ENCODE results near the gene LNPEP.

The LNPEP gene

DNA sequence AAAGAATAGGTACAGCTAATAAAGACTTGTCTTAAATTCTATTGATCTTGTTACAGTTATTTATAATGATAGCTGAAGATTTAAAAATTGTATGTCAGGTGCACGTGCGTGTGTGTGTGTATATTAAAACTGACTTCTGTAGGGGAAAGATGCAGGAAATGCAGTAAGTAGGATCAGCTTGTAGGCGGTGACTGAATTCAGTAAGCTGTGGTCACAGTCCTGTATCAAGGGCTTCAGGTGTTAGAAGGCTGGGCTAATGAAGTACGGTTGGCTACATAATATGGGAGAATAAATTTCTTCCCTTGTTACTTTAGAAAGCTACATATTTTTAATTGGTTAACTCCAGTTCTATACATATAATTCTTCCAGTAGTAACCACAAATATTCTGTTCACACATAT lies 54.2 kb downstream of the LNPEP start:
- no peaks in the 10 kb centered on the region for H3K4me1 ChIP-seq
- peaks cover 75% of the 10 kb centered on the region for H3K36me3 ChIP-seq
- H3K9ac ChIP-seq: no peak overlapping the region
- no peak overlapping the region for H3K27ac ChIP-seq
- H3K4me2 ChIP-seq: no peak overlapping the region
- H3K9me3 ChIP-seq: peaks cover 7% of the 10 kb centered on the region; the same call in 1 of the 2 replicates
- no peak for TF ChIP-seq Cebpa-rat (IDR thresholded peaks at IDR 0.05)
- H4K20me1 ChIP-seq: 0 out of 2 replicates have a peak, but pooled peaks cover 7% of the 10 kb centered on the region
- no peaks in the 10 kb centered on the region for H3K27me3 ChIP-seq
- H3K4me3 ChIP-seq: no peak overlapping the region

DNA sequence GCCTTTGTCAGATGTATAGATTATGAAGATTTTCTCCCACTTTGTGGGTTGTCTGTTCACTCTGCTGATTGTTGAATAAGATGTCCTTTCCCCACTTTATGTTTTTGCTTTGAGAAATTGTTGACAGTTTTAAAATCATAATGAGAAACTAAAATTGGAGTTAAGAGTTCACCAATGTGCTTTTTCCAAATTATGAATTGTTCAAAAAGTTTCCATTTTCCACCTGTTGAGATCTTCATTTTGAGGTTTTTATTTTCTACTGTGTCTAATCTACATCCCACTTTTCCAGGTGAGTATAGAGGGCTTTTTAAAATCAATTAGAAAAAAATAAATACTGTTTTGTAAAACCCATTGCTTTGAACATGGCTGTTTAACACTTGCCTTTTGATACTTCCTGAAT lies 55.8 kb downstream of the LNPEP start:
- no peaks in the 10 kb centered on the region for H3K27me3 ChIP-seq
- TF ChIP-seq Cebpa-rat (IDR thresholded peaks at IDR 0.05): no peak
- H4K20me1 ChIP-seq: no peaks in the 10 kb centered on the region
- H3K9ac ChIP-seq: no peak overlapping the region
- no peaks in the 10 kb centered on the region for H3K4me1 ChIP-seq
- H3K4me2 ChIP-seq: no peak overlapping the region
- no peak overlapping the region for H3K27ac ChIP-seq
- H3K4me3 ChIP-seq: no peak overlapping the region
- H3K36me3 ChIP-seq: peaks cover 62% of the 10 kb centered on the region
- peaks cover 7% of the 10 kb centered on the region; the same call in 1 of the 2 replicates for H3K9me3 ChIP-seq

DNA sequence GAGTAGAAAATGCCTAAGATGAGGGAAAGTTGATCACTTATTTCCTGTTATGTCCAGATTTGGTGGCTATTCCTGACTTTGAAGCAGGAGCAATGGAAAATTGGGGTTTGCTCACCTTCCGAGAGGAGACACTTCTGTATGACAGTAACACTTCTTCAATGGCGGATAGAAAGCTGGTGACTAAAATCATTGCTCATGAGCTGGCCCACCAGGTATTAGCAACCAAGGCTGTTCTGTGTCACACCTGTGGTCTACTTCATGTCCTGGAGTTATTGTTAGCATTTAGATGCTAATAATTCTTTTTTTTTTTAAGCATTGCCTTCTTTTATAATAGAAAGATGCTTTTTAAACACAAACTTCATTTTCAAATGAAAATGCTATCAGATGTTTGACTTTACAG lies 57.9 kb downstream of the LNPEP start:
- H3K4me1 ChIP-seq: no peaks in the 10 kb centered on the region
- no peaks in the 10 kb centered on the region for H4K20me1 ChIP-seq
- H3K9ac ChIP-seq: no peak overlapping the region
- H3K27ac ChIP-seq: no peak overlapping the region
- H3K4me3 ChIP-seq: no peak overlapping the region
- no peaks in the 10 kb centered on the region for H3K27me3 ChIP-seq
- H3K4me2 ChIP-seq: no peak overlapping the region
- H3K36me3 ChIP-seq: peaks cover 58% of the 10 kb centered on the region
- no peak for TF ChIP-seq Cebpa-rat (IDR thresholded peaks at IDR 0.05)
- H3K9me3 ChIP-seq: peaks cover 7% of the 10 kb centered on the region; the same call in 1 of the 2 replicates

DNA sequence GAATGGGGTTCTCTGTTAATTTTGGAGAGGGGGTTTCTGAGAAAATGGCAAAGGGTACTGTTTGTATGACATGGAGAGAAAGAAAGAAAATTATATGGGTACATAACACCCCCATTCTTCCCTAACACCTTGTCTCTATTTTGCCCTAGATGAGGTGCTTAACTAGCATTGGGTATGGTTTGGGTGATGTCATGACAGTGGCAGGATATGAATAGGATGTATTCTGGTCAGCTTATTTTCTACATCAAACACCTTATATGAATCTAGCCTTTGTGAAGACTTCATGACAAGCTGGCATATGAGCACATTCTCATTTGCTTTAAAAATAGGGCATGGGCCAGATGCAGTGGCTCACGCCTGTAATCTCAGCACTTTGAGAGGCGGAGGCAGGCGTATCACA lies 58.6 kb downstream of the LNPEP start:
- Histone ChIP-seq H3K9ac (no peak overlapping the region), H3K4me2 (no peak overlapping the region), H3K9me3 (peaks cover 7% of the 10 kb centered on the region; the same call in 1 of the 2 replicates), H3K36me3 (peaks cover 61% of the 10 kb centered on the region), H3K4me1 (no peaks in the 10 kb centered on the region), H4K20me1 (no peaks in the 10 kb centered on the region), H3K27ac (no peak overlapping the region), H3K4me3 (no peak overlapping the region), H3K27me3 (no peaks in the 10 kb centered on the region)
- no peak for TF ChIP-seq Cebpa-rat (IDR thresholded peaks at IDR 0.05)

DNA sequence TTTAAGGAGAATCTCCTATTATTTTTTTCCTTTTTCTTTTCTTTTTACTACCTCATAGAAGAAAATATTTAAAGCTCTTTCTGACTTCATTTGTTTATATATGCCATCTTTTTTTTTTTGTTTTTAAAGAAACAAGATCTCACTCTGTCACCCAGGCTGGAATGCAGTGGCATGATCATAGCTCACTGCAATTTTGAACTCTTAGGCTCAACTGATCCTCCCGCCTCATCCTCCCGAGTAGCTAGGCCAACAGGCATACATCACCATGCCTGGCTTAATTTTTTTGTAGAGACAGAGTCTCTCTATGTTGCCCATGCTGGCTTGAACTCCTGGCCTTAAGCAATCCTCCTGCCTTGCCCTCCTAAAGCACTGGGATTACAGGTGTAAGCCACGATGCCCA lies 59.5 kb downstream of the LNPEP start:
- Histone ChIP-seq H3K9ac (no peak overlapping the region), H3K27me3 (no peaks in the 10 kb centered on the region), H4K20me1 (no peaks in the 10 kb centered on the region), H3K27ac (no peak overlapping the region), H3K9me3 (peaks cover 7% of the 10 kb centered on the region; the same call in 1 of the 2 replicates), H3K4me1 (no peaks in the 10 kb centered on the region), H3K4me2 (no peak overlapping the region), H3K4me3 (no peak overlapping the region), H3K36me3 (peaks cover 61% of the 10 kb centered on the region)
- no peak for TF ChIP-seq Cebpa-rat (IDR thresholded peaks at IDR 0.05)

DNA sequence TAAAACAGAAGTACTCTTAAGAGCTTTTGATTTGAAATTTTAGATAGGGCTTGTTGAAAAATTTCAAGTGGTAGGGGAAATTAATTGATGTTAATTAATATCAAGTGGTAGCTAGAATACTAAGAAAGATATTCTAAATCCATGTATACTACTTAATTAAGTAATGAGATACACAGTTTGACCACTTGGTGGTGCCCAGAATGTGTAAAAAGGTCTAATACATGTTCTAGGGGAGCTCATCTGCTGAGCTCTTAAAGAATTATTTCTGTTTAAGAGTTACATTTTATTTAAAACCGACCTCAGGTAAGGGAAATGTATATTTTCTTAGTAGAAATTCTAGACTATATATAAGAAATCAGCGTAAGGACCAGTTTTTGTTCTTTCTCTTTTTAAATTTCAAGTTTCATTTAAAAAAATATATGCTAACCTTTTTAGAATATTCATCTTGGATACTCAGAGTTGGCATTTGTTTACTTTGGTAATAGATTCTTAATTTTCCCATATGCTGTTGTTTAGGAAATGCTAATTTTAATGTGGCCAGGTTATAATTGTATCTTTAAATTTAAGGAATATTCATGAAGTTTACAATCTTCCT lies 61.5 kb downstream of the LNPEP start:
- H3K9ac ChIP-seq: no peak overlapping the region
- H3K27me3 ChIP-seq: no peaks in the 10 kb centered on the region
- TF ChIP-seq Cebpa-rat (IDR thresholded peaks at IDR 0.05): no peak
- no peak overlapping the region for H3K4me3 ChIP-seq
- no peak overlapping the region for H3K4me2 ChIP-seq
- H3K4me1 ChIP-seq: no peaks in the 10 kb centered on the region
- no peaks in the 10 kb centered on the region for H4K20me1 ChIP-seq
- H3K9me3 ChIP-seq: no peaks in the 10 kb centered on the region
- no peak overlapping the region for H3K27ac ChIP-seq
- H3K36me3 ChIP-seq: peaks cover 63% of the 10 kb centered on the region

DNA sequence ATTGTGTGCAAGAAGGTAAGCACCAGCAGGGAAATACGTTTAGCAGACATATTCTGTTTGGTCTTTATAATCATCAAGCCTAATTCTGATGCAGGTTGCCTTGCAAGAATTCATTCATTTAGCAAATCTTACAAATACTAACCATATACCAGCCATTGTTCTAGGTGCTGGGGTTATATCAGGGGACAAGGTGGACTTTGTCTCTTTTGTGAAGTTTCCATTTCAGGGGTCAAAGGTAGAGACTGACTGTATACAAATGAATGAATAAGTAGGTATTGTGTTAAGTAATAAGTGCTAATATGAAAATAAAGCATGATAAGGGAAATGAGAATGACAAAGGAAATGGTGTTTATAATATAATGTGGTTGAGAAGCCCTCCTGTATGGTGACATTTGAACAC lies 64.0 kb downstream of the LNPEP start:
- H3K27ac ChIP-seq: no peak overlapping the region
- H3K9me3 ChIP-seq: no peaks in the 10 kb centered on the region
- no peak for TF ChIP-seq Cebpa-rat (IDR thresholded peaks at IDR 0.05)
- peaks cover 67% of the 10 kb centered on the region for H3K36me3 ChIP-seq
- no peak overlapping the region for H3K4me2 ChIP-seq
- no peaks in the 10 kb centered on the region for H4K20me1 ChIP-seq
- H3K4me3 ChIP-seq: no peak overlapping the region
- no peaks in the 10 kb centered on the region for H3K27me3 ChIP-seq
- no peaks in the 10 kb centered on the region for H3K4me1 ChIP-seq
- H3K9ac ChIP-seq: no peak overlapping the region

DNA sequence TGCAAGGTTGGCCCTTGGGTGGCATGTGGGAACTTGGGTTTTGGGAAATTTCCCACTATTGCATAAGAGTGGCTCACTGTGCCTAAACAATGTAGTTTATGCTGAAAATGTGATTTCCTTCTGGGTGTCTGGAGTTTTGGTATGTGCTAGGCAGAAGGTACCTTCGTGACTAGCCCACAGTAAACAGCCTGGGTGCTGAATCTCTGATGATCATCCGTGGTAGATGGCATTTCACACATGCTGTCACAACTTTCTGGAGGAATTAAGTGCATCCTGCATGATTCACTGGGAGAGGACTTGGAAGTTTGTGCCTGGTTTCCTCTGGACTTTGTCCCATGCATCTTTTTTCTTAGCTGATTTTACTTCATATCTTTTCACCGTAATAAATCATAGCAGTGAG lies 64.5 kb downstream of the LNPEP start:
- no peak overlapping the region for H3K27ac ChIP-seq
- no peaks in the 10 kb centered on the region for H4K20me1 ChIP-seq
- no peaks in the 10 kb centered on the region for H3K9me3 ChIP-seq

DNA sequence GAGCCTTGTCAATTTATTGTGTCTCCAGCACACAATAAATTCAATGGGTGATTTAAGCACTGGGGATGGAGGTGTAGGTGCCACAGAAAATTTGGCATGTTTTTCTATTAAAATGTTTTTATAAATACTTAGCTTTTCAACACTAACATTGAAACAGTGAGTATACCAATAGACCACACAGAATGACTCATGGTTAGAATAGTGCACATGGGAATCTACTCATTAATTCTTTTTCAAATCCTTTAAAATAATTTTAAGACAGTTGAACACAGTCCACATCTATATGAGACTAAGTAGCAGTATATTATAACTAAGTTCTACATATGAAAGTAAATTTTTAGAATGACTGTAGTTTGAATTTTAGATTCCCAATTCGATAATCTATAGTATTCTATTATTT lies 67.1 kb downstream of the LNPEP start:
- no peak overlapping the region for H3K4me2 ChIP-seq
- H3K36me3 ChIP-seq: peaks cover 87% of the 10 kb centered on the region
- H3K9ac ChIP-seq: no peak overlapping the region
- no peak overlapping the region for H3K27ac ChIP-seq
- no peaks in the 10 kb centered on the region for H3K9me3 ChIP-seq
- no peaks in the 10 kb centered on the region for H4K20me1 ChIP-seq
- H3K4me1 ChIP-seq: no peaks in the 10 kb centered on the region
- H3K27me3 ChIP-seq: no peaks in the 10 kb centered on the region
- H3K4me3 ChIP-seq: no peak overlapping the region
- no peak for TF ChIP-seq Cebpa-rat (IDR thresholded peaks at IDR 0.05)

More for the DNA sequence above, 64.5 kb downstream of the LNPEP start:
- no peak for TF ChIP-seq Cebpa-rat (IDR thresholded peaks at IDR 0.05)
- Histone ChIP-seq H3K36me3 (peaks cover 69% of the 10 kb centered on the region), H3K27me3 (no peaks in the 10 kb centered on the region), H3K4me3 (no peak overlapping the region), H3K4me1 (no peaks in the 10 kb centered on the region), H3K4me2 (no peak overlapping the region), H3K9ac (no peak overlapping the region)

DNA sequence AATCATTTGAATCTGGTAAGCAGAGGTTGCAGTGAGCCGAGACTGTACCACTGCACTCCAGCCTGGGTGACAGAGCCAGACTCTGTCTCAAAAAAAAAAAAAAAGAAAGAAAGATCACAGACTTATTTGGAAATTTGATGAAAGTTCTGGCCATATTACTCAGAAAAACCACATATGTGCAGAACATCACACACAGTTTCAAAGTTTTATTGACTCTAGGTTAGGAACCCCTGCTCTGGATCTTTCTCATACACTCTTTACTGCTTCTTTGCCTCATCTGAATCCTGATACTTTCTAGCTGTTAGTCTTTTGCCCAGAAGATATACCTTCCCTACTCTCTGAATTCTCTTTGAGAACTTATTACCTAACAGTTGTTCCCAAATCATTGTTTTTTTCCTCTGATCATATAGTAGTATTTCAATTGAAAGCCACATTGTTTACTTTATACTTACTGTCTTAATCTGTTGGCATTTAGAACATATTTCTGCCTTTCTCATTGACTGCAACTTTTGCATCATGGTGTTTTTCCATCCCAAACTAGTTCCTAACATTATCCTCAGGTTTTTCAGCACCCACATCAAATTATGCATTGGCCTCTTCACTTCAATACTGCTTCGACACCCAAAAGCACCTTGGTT lies 68.7 kb downstream of the LNPEP start:
- no peak for TF ChIP-seq Cebpa-rat (IDR thresholded peaks at IDR 0.05)
- Histone ChIP-seq H4K20me1 (no peaks in the 10 kb centered on the region), H3K4me1 (peaks cover 12% of the 10 kb centered on the region), H3K27ac (no peak overlapping the region), H3K36me3 (peaks cover 78% of the 10 kb centered on the region), H3K9ac (no peak overlapping the region), H3K27me3 (no peaks in the 10 kb centered on the region), H3K4me2 (no peak overlapping the region), H3K9me3 (0 out of 2 replicates have a peak, but pooled peaks cover 2% of the 10 kb centered on the region), H3K4me3 (no peak overlapping the region)

Measured in BLaER1 (cell line).